Stimulated activated CD8-positive, alpha-beta memory T cell treated with anti-CD3 and anti-CD28 coated beads, Interleukin-4, amount 100 ng/mL, for 4 hours (primary cell): ENCODE results near the gene UTP20.

Experiments used
- DNase-seq, 2 donors: peaks; one replicate each; pipeline ENCODE4 v3.0.0-alpha.2; 2020; ENCODE audit warnings: low read depth in 2 of 2, low spot score in 1 of 2

The UTP20 gene

DNA sequence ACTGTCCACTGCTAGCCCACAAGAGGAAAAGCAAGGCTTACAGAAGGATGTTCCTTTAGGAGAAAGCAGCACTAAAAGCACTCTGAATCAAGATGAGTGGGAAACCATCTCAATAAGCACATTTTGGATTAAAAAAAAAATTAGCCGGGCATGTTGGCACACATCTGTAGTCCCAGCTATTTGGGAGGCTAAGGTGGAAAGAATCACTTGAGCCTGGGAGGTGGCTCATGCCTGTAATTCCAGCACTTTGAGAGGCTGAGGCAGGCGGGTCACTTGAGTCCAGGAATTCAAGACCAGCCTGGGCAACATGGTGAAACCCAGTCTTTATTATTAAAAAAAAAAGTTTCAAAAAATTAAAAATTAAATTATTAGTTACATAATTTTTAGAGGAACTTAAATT lies 144.7 kb downstream of the UTP20 start:
- DNase-seq, result no peak

DNA sequence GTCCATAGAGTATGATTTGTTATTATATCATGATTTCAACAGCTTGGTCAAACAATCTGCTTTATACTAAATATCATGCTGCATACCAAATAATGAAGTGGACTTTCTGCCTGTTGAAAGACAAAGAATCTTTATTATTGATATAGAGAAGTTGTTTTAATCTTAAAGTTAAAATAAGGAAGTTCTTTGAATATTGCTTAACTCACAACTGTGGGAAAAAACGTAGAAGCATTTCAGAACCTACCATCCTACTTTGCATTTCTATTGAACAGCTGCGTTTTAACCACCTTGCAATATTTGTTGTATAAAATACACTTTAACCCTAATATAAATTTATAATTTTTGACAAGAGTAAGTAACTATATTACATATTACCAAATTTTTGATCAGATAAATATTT lies 150.6 kb downstream of the UTP20 start:
- no peak for DNase-seq

DNA sequence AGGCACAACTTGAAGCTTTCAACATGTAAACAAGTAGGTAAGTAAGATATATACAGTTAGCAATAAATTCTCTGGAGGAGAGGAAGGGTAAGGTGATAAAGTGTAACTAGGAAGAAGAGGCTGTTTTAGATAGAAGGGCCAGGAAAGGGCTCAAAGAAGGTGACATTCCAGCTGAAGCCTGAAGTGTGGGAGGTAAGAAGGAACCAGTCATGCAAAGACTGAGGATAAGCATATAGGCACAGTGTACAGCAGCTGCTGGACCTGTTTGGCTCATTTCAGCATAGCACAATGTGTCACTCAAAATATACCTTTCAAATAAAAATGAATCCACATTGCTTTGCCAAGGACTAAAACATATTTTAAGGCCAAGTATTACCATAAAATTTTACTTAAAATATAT lies 156.2 kb downstream of the UTP20 start:
- DNase-seq, result no peak
